ENCODE measurements around the gene TMEM259. TPM values are rescaled to one million over a fixed set of nuclear protein-coding genes. Genes with fewer than 3 reads are reported as not detected.

Gene TMEM259
- total RNA-seq, 2 experiments from 2014 or later, result 388 to 390 TPM

- CTCF ChIA-PET, result no interaction called here
- H3K4me3 Mint-ChIP-seq, result no peak overlapping the region
- peaks cover 25% of the 10 kb centered on the region for H3K4me1 Mint-ChIP-seq (ENCODE audit: low read depth)
- H3K4me3 ChIP-seq (ENCODE audit: low read length), result no peak overlapping the region
- peaks cover 0 to 4% of the 10 kb centered on the region in 2 experiments for H3K9me3 ChIP-seq (ENCODE audit: control insufficient read depth in 1 of 2, insufficient read depth in 1 of 2, low read length in 2 of 2)
- TF ChIP-seq CTCF (IDR thresholded peaks at IDR 0.05), result no peak
- H3K27me3 Mint-ChIP-seq, result no peaks in the 10 kb centered on the region
- no peaks in the 10 kb centered on the region for H3K9me3 Mint-ChIP-seq
- POLR2A ChIA-PET, result no interaction called here
- no peak overlapping the region for H3K27ac Mint-ChIP-seq
- ATAC-seq (ENCODE audit: poor library complexity) (no peak), DNase-seq (no peak)
- peaks cover 51% of the 10 kb centered on the region for H3K36me3 ChIP-seq (ENCODE audit: insufficient read depth, low read length)
- no peaks in the 10 kb centered on the region for H3K27me3 ChIP-seq (ENCODE audit: control insufficient read depth in 1 of 2, insufficient read depth in 2 of 2, low read length in 2 of 2)
- peaks cover 50% of the 10 kb centered on the region for H3K4me1 ChIP-seq (ENCODE audit: insufficient read depth, low read length)
- H3K27ac ChIP-seq (ENCODE audit: low read depth in 1 of 2, low read length in 2 of 2), result no peak overlapping the region
- peaks cover 10% of the 10 kb centered on the region for H3K36me3 Mint-ChIP-seq (ENCODE audit: low read depth)
- intact Hi-C loops (cut with DNase I, micrococcal nuclease), result no loop called here
Observed at GRCh38 chr19:1014161-1015060, 6.5 kb downstream of the TMEM259 start.

GRCh38 chr19:1013218-1013617 is 7.7 kb downstream of the TMEM259 start:
- Histone ChIP-seq H3K4me1 (ENCODE audit: insufficient read depth, low read length) (peaks cover 39% of the 10 kb centered on the region), H3K4me3 (ENCODE audit: low read length) (no peak overlapping the region), H3K27me3 (ENCODE audit: control insufficient read depth in 1 of 2, insufficient read depth in 2 of 2, low read length in 2 of 2) (no peaks in the 10 kb centered on the region), H3K27ac (ENCODE audit: low read depth in 1 of 2, low read length in 2 of 2) (no peak overlapping the region), H3K9me3 (ENCODE audit: control insufficient read depth in 1 of 2, insufficient read depth in 1 of 2, low read length in 2 of 2) (peaks cover 0 to 4% of the 10 kb centered on the region in 2 experiments), H3K36me3 (ENCODE audit: insufficient read depth, low read length) (peaks cover 48% of the 10 kb centered on the region)
- H3K27me3 Mint-ChIP-seq, result no peaks in the 10 kb centered on the region
- no peaks in the 10 kb centered on the region for H3K9me3 Mint-ChIP-seq
- TF ChIP-seq CTCF (IDR thresholded peaks at IDR 0.05), result no peak
- no peak for DNase-seq
- H3K27ac Mint-ChIP-seq, result no peak overlapping the region
- POLR2A ChIA-PET, result interaction anchor here (0.6 kb wide), 1 partner anchor 166 kb away, joined by 3 read pairs; no protein-coding TSS in a partner anchor
- H3K36me3 Mint-ChIP-seq (ENCODE audit: low read depth), result peaks cover 10% of the 10 kb centered on the region
- ATAC-seq (ENCODE audit: poor library complexity), result no peak
- peaks cover 15% of the 10 kb centered on the region for H3K4me1 Mint-ChIP-seq (ENCODE audit: low read depth)
- H3K4me3 Mint-ChIP-seq, result no peak overlapping the region
- CTCF ChIA-PET, result no interaction called here
- intact Hi-C loops (cut with DNase I, micrococcal nuclease), result no loop called here

- no peaks in the 10 kb centered on the region for H3K9me3 Mint-ChIP-seq
- ChIA-PET POLR2A (no interaction called here), CTCF (no interaction called here)
- ATAC-seq (ENCODE audit: poor library complexity), result no peak
- H3K27ac Mint-ChIP-seq, result no peak overlapping the region
- H3K27me3 Mint-ChIP-seq, result no peaks in the 10 kb centered on the region
- Histone ChIP-seq H3K4me1 (ENCODE audit: insufficient read depth, low read length) (peaks cover 30% of the 10 kb centered on the region), H3K27ac (ENCODE audit: low read depth in 1 of 2, low read length in 2 of 2) (no peak overlapping the region), H3K36me3 (ENCODE audit: insufficient read depth, low read length) (peaks cover 44% of the 10 kb centered on the region), H3K27me3 (ENCODE audit: control insufficient read depth in 1 of 2, insufficient read depth in 2 of 2, low read length in 2 of 2) (no peaks in the 10 kb centered on the region), H3K4me3 (ENCODE audit: low read length) (no peak overlapping the region), H3K9me3 (ENCODE audit: control insufficient read depth in 1 of 2, insufficient read depth in 1 of 2, low read length in 2 of 2) (peaks cover 0 to 4% of the 10 kb centered on the region in 2 experiments)
- H3K4me1 Mint-ChIP-seq (ENCODE audit: low read depth), result peaks cover 7% of the 10 kb centered on the region
- H3K4me3 Mint-ChIP-seq, result no peak overlapping the region
- H3K36me3 Mint-ChIP-seq (ENCODE audit: low read depth), result peaks cover 10% of the 10 kb centered on the region
- no peak for TF ChIP-seq CTCF (IDR thresholded peaks at IDR 0.05)
- DNase-seq, result no peak
- intact Hi-C loops (cut with DNase I, micrococcal nuclease), result no loop called here
Observed at GRCh38 chr19:1012334-1012733, 8.6 kb downstream of the TMEM259 start.

All from CD4-positive, alpha-beta T cell (primary cell).